HUES6 (cell line): ENCODE data around the gene TET1.
"Not testable (repeated sequence)": the region's sequence is repeated elsewhere in the genome, so short reads cannot be mapped to it uniquely, and the experiment has no call there.

ENCODE experiments used
- H3K27ac ChIP-seq: 2 replicates; pipeline ENCODE4 v1.7.0; 2013; ENCODE audit warnings: low read depth, mild to moderate bottlenecking, low read length, inconsistent platforms
- H3K27me3 ChIP-seq: 2 replicates; pipeline ENCODE4 v1.6.1; 2013; ENCODE audit warnings: low read length; ENCODE audit not compliant: control insufficient read depth, insufficient read depth
- H3K36me3 ChIP-seq: 2 replicates; pipeline ENCODE4 v1.6.1; 2013; ENCODE audit warnings: low read length; ENCODE audit not compliant: control insufficient read depth, insufficient read depth
- H3K4me1 ChIP-seq: 2 replicates; pipeline ENCODE4 v1.6.1; 2013; ENCODE audit warnings: low read length; ENCODE audit not compliant: control insufficient read depth, insufficient read depth
- H3K4me3 ChIP-seq: 2 replicates; pipeline ENCODE4 v1.5.1; 2013; ENCODE audit warnings: low read depth, low read length
- H3K9ac ChIP-seq: one replicate; pipeline ENCODE4 v1.6.1; 2013; ENCODE audit warnings: mild to moderate bottlenecking, low read length
- H3K9me3 ChIP-seq: 2 replicates; pipeline ENCODE4 v1.6.1; 2013; ENCODE audit warnings: low read depth, low read length; ENCODE audit not compliant: control insufficient read depth, insufficient read depth

The TET1 gene

DNA sequence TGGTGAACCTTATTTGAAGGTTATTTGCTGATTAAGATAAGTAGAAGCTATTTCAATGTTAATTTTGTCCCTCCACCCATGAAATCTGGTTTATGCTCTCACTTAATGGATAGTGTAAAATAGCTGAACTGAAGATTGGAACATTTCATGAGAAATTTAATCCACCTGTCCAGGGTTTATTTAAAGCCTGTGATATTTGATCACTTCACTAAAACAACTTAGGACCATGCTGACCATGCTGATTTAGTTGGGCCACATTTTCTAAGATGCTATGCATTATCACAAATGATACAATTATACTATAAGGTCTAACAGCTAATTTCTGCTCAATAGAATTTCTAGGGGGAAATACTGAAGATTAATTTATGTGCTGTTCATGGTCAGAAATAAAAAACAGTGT is 53.8 kb downstream of the TET1 start:
- not testable (repeated sequence) for H3K27ac ChIP-seq, H3K4me3 ChIP-seq, H3K27me3 ChIP-seq

DNA sequence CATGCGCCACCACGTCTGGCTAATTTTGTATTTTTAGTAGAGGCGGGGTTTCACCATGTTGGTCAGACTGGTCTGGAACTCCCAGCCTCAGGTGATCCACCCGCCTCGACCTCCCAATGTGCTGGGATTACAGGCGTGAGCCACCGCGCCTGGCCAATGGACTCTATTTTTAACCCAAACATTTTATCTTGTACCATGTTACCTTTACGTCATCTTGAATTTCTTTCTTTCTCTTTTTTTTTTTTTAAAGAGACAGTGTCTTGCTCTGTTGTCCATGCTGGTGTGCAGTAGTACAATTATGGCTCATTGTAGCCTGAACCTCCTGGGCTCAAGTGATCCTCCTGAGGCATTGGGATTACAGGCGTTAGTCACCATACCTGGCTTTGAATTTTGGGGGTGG is 57.6 kb downstream of the TET1 start:
- H3K27ac ChIP-seq, H3K27me3 ChIP-seq, H3K4me3 ChIP-seq, H3K9me3 ChIP-seq, H3K9ac ChIP-seq: not testable (repeated sequence)
- H3K4me1 ChIP-seq = peaks cover 17% of the 10 kb centered on the region
- peaks cover 27% of the 10 kb centered on the region for H3K36me3 ChIP-seq

More for the DNA sequence above, 53.8 kb downstream of the TET1 start:
- H3K36me3 ChIP-seq = peaks cover 31% of the 10 kb centered on the region
- H3K4me1 ChIP-seq, H3K9me3 ChIP-seq, H3K9ac ChIP-seq: not testable (repeated sequence)

DNA sequence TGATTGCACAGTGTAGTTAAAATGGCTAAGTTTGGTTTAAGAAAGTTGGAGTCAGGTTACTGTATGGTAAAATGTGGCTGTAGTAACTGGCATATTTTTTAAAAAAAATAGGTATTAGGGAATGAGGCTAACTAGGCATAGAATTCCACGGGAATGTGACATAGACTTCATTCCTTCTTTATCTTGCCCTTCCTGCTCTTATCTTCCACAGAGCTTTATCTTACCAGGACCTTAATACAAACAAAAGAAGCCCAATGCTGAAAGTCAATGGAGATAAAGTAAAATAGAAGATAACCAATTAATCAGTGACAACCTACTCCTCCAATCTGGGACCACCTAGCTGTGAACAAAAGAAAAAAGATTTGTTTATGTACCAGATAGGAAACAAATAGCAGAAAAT is 58.1 kb downstream of the TET1 start:
- Histone ChIP-seq H3K27ac (no peak overlapping the region), H3K9ac (no peak overlapping the region), H3K4me3 (no peak overlapping the region), H3K27me3 (no peaks in the 10 kb centered on the region), H3K36me3 (peaks cover 22% of the 10 kb centered on the region), H3K4me1 (peaks cover 17% of the 10 kb centered on the region), H3K9me3 (no peaks in the 10 kb centered on the region)

DNA sequence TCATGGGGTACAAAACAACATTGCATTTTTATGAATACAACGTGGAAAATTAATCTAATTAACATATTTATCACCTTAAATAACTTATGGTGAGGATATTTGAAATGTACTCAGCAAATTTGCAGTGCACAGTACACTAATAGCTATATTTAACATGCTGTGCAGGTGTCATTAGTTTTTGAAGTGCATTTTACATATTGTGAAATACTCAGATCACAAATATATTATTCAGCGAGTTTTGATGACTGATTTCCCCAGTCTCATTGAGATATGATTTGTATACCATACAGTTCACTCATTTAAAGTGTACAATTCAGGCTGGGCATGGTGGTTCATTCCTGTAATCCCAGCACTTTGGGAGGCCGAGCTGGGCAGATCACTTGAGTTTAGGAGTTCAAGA is 59.5 kb downstream of the TET1 start:
- Histone ChIP-seq H3K4me3 (no peak overlapping the region), H3K9me3 (no peaks in the 10 kb centered on the region), H3K27me3 (no peaks in the 10 kb centered on the region), H3K4me1 (peaks cover 17% of the 10 kb centered on the region), H3K36me3 (peaks cover 26% of the 10 kb centered on the region), H3K9ac (no peak overlapping the region), H3K27ac (no peak overlapping the region)

DNA sequence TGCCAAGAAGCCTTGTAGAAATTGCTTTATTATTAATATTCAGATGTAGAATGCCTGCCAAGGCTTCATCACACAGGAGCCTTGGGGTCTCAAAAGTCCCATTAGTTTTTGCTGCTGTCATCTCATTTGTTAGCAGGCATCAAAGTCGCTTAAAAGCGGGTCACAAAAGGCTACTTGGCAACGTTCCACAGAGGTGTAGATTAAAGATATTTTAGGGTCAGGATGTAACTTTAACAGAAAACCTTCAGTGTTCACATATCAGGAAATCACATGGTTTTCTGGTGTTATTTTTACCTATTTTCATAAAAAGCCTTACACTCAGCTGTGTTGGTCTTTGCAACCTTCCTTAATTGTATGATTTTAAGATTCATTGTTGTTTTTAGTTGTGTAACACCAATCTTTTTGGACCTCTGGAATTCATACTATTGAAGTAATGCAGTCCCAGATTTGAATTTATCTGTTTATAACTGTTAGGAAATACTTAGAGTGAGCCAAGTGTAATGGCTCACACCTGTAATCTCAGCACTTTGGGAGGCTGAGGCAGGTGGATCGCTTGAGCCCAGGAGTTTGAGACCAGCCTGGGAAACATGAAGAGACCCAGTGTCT is 65.3 kb downstream of the TET1 start:
- Histone ChIP-seq H3K4me1 (peaks cover 9% of the 10 kb centered on the region), H3K36me3 (peaks cover 21% of the 10 kb centered on the region), H3K9me3 (no peaks in the 10 kb centered on the region), H3K4me3 (no peak overlapping the region), H3K27ac (no peak overlapping the region), H3K27me3 (no peaks in the 10 kb centered on the region), H3K9ac (no peak overlapping the region)

DNA sequence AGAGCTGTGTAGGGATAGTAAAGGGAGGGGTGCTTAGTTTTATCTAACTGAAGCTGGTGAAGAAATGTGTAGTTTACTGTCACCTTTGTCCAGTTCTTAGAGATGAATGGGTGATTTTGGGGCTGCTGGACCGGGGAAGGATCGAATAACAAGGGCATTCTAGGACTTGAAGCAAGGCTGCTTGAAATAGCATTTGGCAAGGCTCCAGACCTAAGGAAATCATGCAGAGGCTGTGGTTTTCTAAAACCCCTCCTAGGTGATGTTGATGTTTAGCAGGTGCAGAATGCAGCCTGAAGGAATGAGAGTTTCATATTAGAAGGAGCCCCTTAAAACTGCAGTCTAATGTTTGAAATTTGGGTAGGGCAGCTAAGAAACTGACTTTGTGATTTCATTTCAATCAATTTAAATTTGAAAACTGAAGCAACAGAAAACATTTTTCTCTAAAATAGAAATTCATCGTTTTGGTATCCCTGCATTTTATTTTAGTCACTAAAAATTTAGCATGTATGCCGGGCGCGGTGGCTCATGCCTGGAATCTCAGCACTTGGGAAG is 68.5 kb downstream of the TET1 start:
- Histone ChIP-seq H3K4me1 (no peaks in the 10 kb centered on the region; the same call in 1 of the 2 replicates), H3K36me3 (peaks cover 22% of the 10 kb centered on the region), H3K9ac (no peak overlapping the region), H3K27me3 (no peaks in the 10 kb centered on the region), H3K9me3 (no peaks in the 10 kb centered on the region), H3K4me3 (no peak overlapping the region), H3K27ac (no peak overlapping the region)

DNA sequence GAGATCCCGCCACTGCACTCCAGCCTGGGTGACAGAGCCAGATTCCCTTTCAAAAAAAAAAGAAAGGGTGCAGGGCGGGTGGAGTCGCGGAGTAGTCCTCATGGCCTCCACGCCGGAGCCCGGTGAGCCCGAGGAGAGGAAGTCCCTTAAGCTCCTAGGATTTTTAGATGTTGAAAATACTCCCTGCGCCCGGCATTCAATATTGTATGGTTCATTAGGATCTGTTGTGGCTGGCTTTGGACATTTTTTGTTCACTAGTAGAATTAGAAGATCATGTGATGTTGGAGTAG is 72.1 kb downstream of the TET1 start:
- Histone ChIP-seq H3K36me3 (peaks cover 30% of the 10 kb centered on the region), H3K4me1 (peaks cover 14% of the 10 kb centered on the region; the same call in 1 of the 2 replicates)
- H3K4me3 ChIP-seq, H3K27ac ChIP-seq, H3K27me3 ChIP-seq, H3K9me3 ChIP-seq, H3K9ac ChIP-seq: not testable (repeated sequence)

DNA sequence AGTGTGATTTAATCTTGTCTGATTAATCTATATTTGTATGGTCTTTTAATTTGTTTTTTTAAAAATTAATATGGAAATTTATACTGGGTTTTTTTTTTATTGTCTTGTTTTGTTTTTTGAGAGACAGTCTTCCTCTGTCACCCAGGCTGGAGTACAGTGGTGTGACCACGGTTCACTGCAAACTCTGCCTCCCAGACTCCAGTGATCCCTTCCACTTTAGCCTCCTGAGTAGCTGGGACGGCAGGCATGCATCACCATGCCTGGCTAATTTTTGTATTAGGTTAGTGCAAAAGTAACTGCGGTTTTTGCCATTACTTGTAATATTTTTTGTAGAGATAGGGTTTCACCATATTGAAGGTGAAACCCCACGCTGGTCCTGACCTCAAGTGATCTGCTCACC is 73.1 kb downstream of the TET1 start:
- Histone ChIP-seq H3K27ac (no peak overlapping the region), H3K27me3 (no peaks in the 10 kb centered on the region), H3K36me3 (peaks cover 29% of the 10 kb centered on the region), H3K4me1 (peaks cover 14% of the 10 kb centered on the region; the same call in 1 of the 2 replicates), H3K9ac (no peak overlapping the region), H3K9me3 (no peaks in the 10 kb centered on the region), H3K4me3 (no peak overlapping the region)

DNA sequence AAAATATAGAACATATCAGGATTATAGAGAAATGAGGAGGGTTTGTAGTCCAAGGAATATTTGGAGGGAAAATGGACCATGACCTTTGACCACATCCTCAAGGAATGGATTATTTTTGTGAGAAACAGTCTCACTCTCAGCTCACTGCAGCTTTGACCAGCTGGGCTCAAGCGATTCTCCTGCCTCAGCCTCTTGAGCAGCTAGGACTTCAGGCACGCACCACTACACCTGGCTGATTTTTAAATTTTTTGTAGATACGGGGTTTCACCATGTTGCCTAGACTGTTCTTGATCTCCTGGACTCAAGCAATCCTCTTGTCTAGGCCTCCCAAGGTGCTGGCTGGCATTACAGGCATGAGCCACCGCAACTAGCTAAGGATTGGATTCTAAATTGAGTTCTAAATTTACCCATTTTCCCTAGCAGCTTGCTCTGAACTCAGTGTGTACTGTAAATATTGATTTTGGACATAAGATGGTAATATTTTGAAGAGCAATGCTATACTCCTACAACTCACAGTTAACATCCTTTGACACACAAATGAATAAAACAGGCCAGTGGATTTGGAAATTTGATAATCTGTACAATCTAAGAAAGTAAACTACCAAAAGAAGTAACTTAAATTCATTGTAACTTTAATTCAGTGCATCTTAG is 73.8 kb downstream of the TET1 start:
- no peak overlapping the region for H3K4me3 ChIP-seq
- no peak overlapping the region for H3K27ac ChIP-seq
- H3K9ac ChIP-seq = no peak overlapping the region
- no peaks in the 10 kb centered on the region for H3K27me3 ChIP-seq
- H3K4me1 ChIP-seq = peaks cover 14% of the 10 kb centered on the region; the same call in 1 of the 2 replicates
- no peaks in the 10 kb centered on the region for H3K9me3 ChIP-seq
- peaks cover 28% of the 10 kb centered on the region for H3K36me3 ChIP-seq

DNA sequence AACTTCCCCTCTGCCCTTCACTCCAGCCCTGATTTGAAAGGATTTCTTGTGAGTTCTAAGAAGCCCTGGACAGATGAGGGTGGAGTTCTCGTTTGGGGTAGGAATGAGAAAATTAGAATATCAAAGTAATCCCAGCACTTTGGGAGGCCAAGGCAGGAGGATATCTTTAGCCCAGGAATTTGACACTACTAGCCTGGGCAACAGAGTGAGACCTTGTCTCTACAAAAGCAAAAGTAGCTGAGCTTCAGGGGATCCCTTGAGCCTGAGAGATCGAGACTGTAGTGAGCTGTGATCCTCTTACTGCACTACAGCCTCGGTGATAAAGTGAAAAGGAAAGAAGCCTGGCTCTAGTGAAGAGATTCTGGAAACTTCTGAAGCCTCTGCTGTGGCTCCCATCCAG is 76.2 kb downstream of the TET1 start:
- no peaks in the 10 kb centered on the region for H3K27me3 ChIP-seq
- H3K9ac ChIP-seq = peak overlapping the region; percentile 10
- H3K27ac ChIP-seq = 0 out of 2 replicates have a peak overlapping the region, but pooled peaks have one; percentile 43
- peaks cover 25% of the 10 kb centered on the region; the same call in 1 of the 2 replicates for H3K36me3 ChIP-seq
- no peak overlapping the region for H3K4me3 ChIP-seq
- peaks cover 14% of the 10 kb centered on the region; the same call in 1 of the 2 replicates for H3K4me1 ChIP-seq
- H3K9me3 ChIP-seq = no peaks in the 10 kb centered on the region

DNA sequence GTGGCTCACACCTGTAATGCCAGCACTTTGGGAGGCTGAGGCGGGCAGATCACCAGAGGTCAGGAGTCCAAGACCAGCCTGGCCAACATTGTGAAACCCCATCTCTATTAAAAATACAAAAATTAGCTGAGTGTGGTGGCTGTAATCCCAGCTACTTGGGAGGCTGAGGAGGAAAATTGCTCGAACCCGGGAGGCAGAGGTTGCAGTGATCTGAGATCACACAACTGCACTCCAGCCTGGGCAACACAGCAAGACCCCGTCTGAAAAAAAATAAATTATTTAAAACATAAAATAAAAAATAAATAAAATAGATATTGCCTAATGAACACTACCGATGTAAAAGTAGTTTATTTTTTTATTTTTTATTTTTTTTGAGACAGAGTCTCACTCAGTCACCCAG is 83.4 kb downstream of the TET1 start:
- not testable (repeated sequence) for H3K4me3 ChIP-seq, H3K9me3 ChIP-seq, H3K27me3 ChIP-seq, H3K9ac ChIP-seq, H3K27ac ChIP-seq, H3K4me1 ChIP-seq
- H3K36me3 ChIP-seq = peaks cover 66% of the 10 kb centered on the region
